Measurements from ENCODE around the gene GSS.

Gene GSS

GRCh38 chr20:34891166-34892062, 64.2 kb downstream of the GSS start:
- no peak for DNase-seq (ENCODE audit: low spot score)
- H3K4me3 ChIP-seq: no peak overlapping the region
- TF ChIP-seq CTCF (IDR thresholded peaks at IDR 0.05): no peak
- H3K27ac ChIP-seq: peak overlapping the region in 1 of 2 donors; percentile 44

GRCh38 chr20:34888468-34888867, 67.1 kb downstream of the GSS start:
- DNase-seq (ENCODE audit: low spot score): no peak
- Histone ChIP-seq H3K27ac (no peak overlapping the region), H3K4me3 (no peak overlapping the region)
- no peak for TF ChIP-seq CTCF (IDR thresholded peaks at IDR 0.05)

GRCh38 chr20:34887023-34887422, 68.6 kb downstream of the GSS start:
- no peak overlapping the region for H3K4me3 ChIP-seq
- no peak for TF ChIP-seq CTCF (IDR thresholded peaks at IDR 0.05)
- H3K27ac ChIP-seq: peak overlapping the region in 1 of 2 donors; percentile 2
- no peak for DNase-seq (ENCODE audit: low spot score)

GRCh38 chr20:34886122-34886521, 69.5 kb downstream of the GSS start:
- H3K27ac ChIP-seq: no peak overlapping the region
- no peak for TF ChIP-seq CTCF (IDR thresholded peaks at IDR 0.05)
- no peak for DNase-seq (ENCODE audit: low spot score)
- no peak overlapping the region for H3K4me3 ChIP-seq

- TF ChIP-seq CTCF (IDR thresholded peaks at IDR 0.05): no peak
- DNase-seq (ENCODE audit: low spot score): no peak
- Histone ChIP-seq H3K27ac (no peak overlapping the region), H3K4me3 (no peak overlapping the region)
These were observed 71.3 kb downstream of the GSS start for GRCh38 chr20:34884260-34884659.

- Histone ChIP-seq H3K27ac (no peak overlapping the region), H3K4me3 (no peak overlapping the region)
- DNase-seq (ENCODE audit: low spot score): no peak
- TF ChIP-seq CTCF (IDR thresholded peaks at IDR 0.05): no peak
These were observed 71.8 kb downstream of the GSS start for GRCh38 chr20:34883809-34884208.

GRCh38 chr20:34883087-34883688, 72.4 kb downstream of the GSS start:
- no peak overlapping the region for H3K27ac ChIP-seq
- DNase-seq (ENCODE audit: low spot score): no peak
- no peak overlapping the region for H3K4me3 ChIP-seq
- no peak for TF ChIP-seq CTCF (IDR thresholded peaks at IDR 0.05)
